HG03571 (cell line): ENCODE measurements around the gene PRR33.

Experiments
- ATAC-seq: cut with Tn5 transposase; IDR thresholded peaks from one replicate; pipeline ENCODE4 v1.9.1; 2021; ENCODE audit not compliant: unreplicated experiment

PRR33 gene

GRCh38 chr11:1928470-1928890 lies 36.8 kb upstream of the PRR33 start:
- no peak for ATAC-seq

- ATAC-seq, result no peak
Observed at GRCh38 chr11:1927848-1928469, 36.3 kb upstream of the PRR33 start.

- no peak for ATAC-seq
Observed at GRCh38 chr11:1927026-1927847, 35.5 kb upstream of the PRR33 start.

GRCh38 chr11:1926156-1927025 lies 34.7 kb upstream of the PRR33 start:
- ATAC-seq, result no peak

- ATAC-seq, result no peak
Observed at GRCh38 chr11:1925373-1926155, 33.9 kb upstream of the PRR33 start.

- ATAC-seq, result no peak
Observed at GRCh38 chr11:1924646-1925372, 33.1 kb upstream of the PRR33 start.

- ATAC-seq, result no peak
Observed at GRCh38 chr11:1924181-1924580, 32.5 kb upstream of the PRR33 start.

GRCh38 chr11:1923201-1923956 lies 31.7 kb upstream of the PRR33 start:
- no peak for ATAC-seq

GRCh38 chr11:1922481-1923081 lies 30.9 kb upstream of the PRR33 start:
- no peak for ATAC-seq

- no peak for ATAC-seq
Observed at GRCh38 chr11:1921574-1922141, 30.0 kb upstream of the PRR33 start.

DNA sequence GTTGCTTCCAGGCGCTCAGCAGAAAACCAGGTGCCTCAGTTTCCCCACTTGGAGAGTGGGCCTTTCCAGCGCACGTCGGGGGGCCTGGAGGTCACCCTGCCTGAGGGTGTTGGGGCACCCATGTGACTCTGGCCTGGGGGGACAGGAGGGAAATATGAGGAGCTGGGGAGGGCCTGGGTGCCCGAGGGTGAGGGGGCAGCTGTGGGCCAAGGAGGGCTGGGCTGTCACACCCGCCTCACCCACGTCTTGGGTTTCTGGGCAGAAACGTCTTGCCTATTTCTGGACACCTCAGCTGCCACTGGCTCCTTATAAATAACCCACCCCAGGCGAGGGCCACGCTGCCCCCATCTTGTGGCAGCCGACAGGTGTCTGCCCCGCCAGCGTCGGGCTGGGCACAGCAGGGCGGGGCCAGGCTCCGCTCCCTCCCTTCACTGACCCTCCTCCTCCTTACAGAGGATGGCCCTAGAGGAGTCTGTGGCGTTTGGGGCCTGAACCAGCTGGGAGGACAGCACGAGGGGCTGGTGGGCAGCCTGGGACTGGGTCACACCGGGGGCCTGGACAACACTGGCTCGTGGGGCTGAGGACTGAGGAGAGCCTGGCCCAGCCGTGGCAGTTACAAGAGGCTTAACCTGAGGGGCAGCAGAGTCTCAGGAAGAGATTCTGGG lies 29.3 kb upstream of the PRR33 start:
- ATAC-seq, result no peak

DNA sequence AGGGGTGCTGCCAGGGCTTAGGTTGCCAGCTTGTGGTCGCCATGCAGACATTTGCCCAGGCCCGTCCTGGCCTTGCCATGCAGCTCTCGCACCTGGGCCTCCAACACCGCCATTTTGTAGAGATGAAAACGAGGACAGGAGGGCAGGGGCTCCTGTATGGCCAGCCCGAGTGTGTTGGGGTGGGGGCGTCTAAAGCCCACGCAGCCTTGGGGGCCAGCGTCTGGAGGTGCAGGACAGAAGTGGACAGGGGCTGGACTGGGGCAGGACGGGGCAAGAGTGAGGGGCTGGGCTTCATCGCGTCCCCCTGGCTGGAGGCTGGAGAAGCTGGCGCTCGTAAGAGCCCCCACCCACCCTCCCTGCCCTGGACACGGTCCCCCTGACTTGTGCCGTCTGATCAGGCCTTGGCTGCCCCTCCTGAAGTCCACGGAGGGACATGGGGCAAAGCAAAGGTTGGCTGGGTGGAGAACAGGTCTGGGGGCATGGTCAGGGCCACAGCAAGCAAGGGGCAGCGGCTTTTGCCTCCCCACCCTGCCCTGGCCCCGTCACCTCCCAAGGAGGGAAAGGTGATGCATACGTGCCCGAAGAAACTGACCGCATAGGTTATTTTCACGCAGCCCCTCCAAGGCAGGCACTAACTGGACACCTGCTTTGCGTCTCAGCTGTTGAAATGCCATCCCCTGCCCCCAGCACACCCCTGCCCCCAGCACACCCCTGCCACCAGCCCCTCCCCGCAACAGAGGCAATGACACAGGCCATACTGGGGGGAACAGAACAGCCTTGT lies 28.6 kb upstream of the PRR33 start:
- no peak for ATAC-seq

GRCh38 chr11:1919391-1920127 lies 27.9 kb upstream of the PRR33 start, which contains the start of gene TNNT3:
TNNT3 (plus strand) TSS chr11:1919703; CDS start chr11:1922875, 3,172 bp downstream.
- ATAC-seq, result no peak

GRCh38 chr11:1918436-1919315 lies 27.0 kb upstream of the PRR33 start:
- ATAC-seq, result no peak
